COLO668 (cell line): ENCODE measurements around the gene HDAC4.

Source experiments
- DNase-seq: peaks from one replicate; lab custom pipeline; 2025; ENCODE audit not compliant: unreplicated experiment; lab: John Stamatoyannopoulos, UW

HDAC4 gene

DNA sequence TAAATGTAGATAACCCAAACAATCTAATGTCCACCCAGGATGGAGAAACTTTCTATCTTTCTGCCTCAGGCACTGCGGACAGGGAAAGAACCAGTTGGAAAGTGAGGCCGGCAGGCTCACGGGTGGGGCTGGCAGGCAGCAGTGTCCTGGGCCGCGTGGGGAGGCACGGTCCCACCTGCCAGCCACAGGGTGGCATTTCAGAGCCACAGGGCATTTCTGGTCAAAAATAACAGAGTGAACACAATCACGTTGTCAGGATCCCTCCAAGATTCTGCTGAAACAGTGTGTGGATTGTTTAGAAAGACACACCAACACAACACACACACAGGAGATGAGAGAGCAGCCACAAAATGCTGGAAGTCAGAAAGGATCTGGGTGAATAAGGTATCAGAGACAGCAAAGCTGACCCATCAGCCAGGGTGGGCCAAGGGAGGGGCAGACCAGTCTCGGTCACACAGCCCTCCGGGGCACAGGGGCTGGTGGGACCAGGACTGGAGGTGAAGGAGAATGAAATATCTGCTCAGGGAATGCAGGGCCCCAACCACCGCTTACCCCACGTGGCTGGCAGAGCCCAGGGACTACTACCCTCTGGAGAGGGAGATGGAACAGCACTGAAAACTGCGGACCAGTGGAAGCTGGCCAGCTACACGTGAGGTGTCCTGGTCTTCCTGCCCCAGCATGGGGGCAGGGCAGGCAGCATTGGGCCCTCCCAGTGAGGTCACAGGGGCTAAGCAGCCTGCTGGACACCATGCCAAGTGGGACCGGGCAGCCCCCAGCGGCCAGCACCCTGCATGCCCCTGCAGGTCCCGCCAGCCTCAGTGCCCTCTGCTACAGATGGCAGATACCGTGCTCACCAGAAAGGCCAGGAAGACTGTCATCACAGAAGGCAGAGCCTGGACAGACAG lies 173.9 kb downstream of the HDAC4 start:
- DNase-seq, result no peak

DNA sequence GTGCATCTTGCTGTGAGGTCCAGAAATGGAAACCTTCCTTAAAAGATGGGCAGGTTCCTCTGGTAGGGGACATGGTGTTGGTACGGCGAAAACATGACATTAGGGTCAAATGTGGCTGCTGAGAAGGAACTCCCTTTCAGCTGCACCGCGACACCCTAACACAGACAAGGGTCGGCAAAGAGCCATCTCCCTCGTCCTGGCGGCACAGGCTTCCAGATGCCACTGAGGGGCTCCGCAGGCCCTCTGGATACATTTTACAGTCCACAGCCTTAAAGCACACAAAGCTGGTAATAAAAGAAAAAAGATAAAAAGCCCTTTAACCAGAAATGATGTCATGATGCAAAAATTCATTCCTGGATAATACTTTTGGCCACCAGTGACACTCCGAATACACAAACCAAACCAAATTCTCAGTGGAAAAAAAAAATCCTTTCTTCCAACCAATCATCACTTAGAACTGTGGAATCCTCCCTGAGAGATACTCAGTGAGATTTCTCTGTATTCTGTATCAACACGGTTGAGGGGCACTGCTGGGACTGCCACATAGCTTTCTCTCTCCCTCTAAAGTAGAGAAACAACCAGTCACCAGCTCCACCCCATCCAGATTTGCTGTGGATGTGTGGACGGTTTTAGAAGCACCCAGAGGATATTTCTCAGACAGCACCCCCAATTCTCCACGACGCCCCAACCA lies 174.8 kb downstream of the HDAC4 start:
- no peak for DNase-seq

DNA sequence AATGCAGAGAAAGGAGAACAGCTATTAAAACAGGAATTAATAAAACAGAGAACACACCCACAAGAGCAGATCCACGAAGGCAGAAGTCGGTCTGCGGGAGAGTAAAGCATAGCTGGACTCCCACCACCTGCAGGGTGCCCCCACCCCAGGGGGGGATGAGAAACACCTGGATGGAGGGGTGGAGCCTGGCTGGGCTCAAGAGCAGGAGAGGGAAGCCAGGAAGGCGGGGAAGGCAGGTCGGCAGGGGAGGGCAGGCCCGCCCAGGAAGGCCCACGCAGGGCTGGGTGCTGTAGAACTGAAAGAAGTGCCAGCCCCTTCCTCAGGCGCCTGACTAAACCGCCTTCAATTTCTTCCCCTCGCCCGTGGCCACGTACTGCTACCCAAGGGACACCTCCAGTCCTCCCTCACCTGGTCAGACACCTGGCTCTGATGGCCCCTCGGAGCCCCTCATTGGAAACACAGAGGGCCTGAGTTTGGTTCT lies 175.4 kb downstream of the HDAC4 start:
- no peak for DNase-seq

DNA sequence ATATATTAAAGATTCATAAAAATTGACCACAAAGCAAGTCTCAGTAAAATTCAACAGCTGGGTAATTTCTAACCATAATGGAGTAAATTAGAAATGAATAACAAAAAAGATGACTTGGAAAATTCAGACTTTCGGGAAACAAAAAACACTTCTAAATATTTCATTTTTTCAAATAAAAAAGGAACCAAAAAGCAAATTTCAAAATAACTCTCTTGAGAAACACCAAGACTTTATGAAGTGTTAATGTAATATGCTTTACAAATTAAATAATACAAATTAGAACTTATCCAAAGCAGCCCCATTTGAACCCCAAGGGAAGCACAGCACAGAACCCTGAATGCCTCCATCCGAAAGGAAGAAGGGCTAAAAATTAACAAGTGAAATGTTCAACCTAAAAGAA lies 175.9 kb downstream of the HDAC4 start:
- no peak for DNase-seq

DNA sequence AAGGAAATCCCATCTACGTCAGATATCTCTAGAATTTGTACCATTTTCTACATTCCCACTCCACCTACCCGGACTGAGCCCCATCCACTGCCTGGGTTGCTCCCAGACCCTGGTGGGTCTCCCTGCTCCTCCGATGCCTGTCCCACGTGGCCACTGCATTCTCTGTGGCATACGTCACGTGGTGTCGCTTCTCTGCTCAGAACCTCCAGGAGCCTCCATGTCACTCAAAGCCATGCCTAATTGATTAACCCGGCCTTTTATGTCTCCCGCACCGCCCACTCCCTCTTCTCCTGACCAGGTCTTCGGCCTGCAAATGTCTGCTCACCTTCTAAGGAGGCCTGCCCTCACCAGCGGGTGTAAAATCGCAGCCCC lies 176.6 kb downstream of the HDAC4 start:
- no peak for DNase-seq

DNA sequence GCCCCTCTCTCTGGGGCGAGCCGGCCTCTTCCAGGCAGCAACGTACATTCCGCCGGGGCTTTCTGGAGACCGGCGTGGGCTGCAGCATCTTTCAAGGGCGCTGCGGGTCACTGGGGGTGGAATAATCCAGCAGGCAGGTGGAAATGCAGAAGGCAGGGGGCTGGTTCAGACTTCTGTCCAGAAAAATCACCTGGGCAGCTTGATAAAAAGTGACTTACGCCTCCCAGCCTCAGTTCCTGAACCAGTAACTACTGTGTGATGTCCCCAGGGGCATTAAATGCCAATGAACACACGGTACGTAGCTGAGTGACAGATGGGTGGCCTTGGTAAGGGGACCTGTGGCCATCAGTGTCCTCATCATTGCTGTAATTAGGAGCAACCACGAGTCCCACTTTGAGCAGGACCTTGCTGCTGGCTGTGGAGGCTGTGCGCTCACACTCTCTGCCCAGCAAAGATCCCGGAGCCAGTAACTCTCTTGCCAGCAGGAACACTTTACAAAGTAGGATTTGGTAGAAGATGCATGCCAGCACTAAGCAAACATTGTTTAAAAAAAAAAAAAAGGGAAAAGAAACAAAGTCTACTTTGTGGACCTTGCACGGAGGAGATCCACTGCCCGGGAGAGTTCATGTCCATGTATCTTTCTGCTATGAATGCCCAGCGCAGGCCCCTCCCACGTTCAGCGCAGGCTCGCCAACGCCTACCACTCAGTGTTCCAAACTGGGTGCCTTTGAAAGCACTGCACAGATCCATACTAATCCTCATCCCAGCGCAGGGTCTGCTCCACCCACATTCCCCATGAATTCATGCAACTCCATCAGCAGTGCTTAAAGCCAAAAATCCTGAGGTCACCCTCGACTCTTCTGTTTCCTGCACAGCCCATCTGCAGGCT lies 177.3 kb downstream of the HDAC4 start:
- no peak for DNase-seq

DNA sequence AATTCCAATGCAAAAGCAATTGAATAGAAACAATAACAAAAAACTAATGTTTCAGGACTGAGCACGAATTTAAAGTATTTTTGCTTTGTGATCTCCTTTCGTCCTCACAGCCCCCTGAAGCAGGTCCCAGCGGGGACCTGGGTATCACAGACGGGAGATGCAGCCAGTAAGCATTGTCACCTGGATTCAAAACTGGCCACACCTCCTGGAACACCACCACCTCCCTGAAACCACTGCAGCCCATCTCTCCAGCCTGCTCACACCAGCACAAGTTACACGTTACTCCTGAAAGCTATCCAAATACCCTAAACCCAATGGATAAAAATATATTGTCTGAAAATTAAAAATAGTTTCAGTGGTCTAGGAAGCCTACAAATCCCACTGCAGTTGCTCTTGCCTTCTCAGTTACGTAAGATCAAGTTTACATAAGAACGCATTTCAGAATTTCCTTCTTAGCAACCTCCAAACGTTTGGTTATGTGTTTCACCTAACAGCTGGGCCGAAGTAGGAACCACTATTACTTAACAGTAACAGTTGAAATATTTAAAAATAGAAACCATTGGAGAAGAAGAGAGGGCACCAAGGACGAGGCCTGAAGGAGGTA lies 178.0 kb downstream of the HDAC4 start:
- no peak for DNase-seq

DNA sequence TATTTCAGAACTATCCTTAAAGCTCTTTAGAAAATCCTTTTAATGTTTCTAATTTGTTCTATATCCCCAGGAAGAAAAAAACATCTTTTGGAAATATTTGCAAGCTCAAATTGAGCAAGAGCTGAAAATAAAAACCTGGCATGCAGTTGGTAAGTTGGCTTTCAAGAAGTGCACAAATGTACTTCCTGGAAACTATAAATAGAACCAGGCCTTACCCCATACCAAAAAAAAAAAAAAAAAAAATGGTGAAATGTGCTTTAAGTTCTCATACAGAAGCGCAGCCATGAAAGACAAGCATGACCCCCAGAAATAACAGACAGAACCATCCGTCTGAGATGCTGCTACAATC lies 178.5 kb downstream of the HDAC4 start:
- DNase-seq, result no peak

DNA sequence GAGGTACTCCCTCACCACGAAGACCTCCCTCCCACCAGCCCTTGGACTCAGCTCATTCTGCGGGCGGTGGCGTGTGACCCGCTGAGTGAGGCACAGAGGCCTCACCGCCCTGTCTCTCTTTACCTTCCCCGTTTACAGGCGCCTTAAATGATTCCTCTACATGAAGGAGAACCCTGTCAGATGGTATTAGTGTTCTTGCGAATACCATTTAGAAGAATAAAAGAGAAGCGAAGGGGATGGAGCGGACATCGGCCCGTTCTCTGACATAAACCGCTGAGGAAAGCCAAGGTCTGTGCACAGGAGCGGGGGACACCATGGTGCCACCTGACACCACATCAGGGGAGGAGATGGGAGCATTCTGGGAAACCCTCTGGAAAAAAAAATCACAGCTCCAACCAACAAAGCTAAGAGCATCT lies 179.8 kb downstream of the HDAC4 start:
- no peak for DNase-seq

DNA sequence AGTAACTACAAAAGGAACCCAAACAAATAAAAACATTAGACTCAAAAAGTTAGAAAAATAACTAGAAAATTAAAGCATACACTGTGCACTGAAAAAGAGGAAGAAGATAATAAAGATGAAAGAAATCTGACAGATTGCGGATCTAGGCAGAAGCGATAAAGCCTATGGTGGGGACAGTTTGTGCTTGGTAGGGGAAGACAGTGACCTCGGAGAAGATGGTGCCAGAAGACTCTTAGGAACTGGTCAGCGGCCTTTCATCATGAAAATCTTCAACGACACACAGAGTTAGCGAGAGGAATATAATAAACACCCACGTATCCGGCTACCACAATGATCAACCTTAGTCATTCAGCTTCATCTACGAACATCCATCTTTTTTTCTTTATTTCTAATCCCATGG lies 180.5 kb downstream of the HDAC4 start:
- DNase-seq, result no peak

DNA sequence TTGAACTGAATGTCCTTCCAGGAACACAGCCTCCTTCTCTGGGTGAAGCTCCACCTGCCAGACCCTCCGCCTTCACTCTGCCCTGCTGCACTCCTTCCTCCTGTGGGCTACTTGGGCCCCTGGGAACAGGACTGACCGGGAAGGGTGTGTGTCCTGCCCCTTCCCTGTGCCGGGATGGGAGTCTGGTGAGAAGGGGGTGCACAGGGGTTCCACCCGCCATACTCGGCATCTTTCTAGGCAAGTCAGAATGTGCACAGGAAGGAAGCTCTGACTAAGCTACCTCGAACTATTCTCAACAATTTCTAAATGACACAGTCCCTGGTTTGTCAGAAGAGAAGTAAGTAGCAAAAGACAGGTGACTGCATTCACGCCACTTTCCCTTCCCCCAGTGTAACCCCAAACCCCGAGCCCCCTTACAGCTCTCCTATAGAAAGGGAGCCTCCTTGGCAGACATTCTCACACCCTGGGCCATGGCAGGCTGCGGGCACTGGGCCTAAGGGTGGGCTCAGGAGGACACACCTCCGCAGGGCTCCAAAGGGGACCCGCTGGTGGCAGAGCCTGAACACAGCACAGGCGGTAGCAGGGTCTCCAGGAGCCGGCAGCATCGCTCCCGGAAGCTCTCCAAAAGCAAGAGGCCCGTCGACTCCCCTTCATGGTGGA lies 184.1 kb downstream of the HDAC4 start:
- DNase-seq, result no peak

DNA sequence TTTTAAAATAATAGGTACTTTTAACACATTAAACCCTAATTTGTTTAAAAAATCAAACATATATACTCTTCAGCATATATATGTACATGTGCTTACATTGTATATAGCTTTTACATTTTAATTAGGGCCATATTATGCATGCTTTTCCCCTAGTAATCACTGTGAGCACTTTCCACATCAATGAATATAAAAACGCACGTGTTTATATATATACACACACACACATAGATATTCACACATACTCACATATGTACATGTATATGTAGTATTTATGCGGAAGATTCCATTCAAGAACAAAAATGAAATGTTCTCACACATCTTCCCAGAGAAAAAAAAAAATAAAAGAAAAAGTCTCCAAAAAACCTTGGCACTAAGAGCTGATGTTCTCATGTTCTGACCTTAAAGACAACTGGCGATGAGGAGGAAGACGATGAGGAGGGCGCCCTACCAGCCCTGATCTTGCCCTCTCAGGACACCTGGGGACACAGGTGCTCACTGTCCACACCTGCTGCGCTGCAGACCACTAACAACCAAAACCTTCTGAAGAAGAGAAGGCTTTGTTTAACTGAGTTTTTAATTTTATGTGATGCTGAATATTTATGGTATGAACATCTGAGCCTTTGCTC lies 184.7 kb downstream of the HDAC4 start:
- no peak for DNase-seq

DNA sequence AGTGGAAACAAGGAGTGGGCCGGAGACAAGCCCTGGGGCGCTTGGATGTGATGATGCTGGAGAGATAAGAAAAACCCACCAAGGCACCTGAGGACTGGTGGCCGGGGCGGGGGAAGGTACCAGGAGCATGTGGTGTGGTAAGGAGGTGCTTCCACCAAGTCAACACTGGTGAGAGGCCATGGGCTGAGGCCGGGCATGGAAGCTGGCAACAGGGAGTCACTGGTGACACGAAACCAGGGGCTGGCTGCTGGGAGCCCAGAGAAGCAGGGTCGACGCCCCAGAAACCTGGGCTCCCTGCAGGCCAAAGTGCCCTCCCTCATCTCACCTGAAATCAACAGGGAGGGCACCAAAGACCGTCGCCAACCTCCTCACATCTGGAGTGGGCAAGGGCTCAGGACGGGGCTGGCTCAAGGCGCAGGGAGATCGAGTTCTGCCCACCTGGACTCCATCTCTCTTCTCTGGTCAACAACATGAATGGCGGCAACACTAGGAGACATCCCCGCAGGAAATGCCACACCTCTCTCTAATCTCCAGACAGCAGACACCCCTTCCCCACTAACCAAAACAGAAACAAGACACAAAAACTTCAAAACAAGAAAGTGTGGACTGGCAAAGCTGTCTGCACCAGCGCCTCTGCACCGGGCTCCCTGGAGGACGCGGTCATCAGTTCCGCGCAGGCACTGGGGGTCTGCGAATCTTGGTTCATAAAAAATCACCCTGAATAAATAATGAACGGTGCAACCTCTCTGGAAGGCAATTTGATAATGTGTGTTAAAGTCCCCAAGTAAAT lies 185.5 kb downstream of the HDAC4 start:
- DNase-seq, result no peak

DNA sequence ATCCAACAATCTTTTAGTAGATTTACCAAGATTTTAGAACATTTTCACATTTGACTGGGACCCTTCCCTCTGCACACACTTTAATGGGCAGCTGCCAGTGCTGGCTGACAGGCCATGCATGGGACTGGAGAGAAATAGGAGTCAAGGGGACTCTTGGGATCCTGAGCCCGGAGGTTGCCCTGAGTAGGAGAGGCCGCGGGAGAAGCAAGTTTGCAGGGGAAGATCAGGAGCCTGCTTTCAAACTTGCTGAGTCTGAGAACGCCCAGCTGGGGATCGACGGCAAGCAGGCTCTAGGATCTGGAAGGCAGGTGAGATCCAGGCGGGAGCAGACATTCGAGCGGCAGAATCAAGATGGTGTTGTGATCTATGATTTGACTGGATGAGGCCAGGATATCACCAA lies 186.1 kb downstream of the HDAC4 start:
- DNase-seq, result no peak

DNA sequence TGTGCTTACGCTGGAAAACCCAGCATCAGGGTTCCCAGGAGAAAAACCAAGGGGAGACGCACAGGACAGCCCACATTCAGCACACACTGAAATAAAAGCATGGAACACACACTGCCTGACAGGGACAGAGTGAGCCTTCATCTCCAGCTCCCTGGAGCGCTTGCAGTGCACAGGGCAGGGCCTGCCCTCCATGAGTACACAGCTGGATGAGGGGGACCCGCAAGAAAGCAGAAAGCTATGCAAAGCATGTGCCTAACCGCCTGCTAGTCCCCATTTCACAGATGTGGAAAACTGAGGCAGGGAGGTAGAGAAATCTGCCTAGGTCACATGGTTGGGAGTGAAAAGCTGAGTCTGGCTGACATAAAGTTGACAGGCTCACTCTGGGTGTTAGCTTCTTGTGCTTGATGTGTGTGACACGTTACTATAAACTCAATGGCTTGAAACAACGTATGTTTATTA lies 187.1 kb downstream of the HDAC4 start:
- DNase-seq, result no peak

DNA sequence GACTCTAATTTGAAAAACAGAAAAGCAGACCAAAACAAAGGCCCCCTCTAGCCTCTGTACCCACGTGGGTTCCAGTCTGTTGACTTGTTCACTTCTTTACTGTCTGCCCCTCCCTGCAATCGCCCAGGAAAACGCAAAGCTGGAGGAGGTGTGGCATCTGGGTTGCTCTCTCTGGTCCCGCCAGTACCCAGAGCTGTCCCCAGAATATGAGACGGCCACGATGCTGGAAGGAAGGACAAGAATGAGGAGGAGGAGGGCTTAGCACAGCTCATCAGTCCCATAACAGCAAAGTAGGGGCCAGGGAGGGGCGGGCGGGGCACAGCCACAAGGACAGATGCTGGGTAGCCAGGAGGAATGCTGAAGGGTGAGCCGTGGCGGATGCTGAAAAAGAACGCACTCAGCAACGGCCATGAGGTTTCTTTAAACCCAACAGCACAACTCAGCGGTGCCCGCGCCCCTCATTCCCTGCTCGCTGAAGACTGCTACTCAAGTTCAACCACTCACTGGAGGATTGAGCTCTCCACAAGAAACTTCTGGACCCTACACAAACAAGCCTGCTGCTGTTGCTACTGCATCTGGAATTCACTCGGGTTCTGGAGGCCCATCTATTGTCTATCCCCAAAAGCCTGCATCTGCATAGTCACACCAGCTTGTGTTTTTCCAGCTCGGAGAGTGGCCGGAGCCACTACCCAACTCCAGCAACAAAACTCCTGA lies 187.7 kb downstream of the HDAC4 start:
- DNase-seq, result no peak

DNA sequence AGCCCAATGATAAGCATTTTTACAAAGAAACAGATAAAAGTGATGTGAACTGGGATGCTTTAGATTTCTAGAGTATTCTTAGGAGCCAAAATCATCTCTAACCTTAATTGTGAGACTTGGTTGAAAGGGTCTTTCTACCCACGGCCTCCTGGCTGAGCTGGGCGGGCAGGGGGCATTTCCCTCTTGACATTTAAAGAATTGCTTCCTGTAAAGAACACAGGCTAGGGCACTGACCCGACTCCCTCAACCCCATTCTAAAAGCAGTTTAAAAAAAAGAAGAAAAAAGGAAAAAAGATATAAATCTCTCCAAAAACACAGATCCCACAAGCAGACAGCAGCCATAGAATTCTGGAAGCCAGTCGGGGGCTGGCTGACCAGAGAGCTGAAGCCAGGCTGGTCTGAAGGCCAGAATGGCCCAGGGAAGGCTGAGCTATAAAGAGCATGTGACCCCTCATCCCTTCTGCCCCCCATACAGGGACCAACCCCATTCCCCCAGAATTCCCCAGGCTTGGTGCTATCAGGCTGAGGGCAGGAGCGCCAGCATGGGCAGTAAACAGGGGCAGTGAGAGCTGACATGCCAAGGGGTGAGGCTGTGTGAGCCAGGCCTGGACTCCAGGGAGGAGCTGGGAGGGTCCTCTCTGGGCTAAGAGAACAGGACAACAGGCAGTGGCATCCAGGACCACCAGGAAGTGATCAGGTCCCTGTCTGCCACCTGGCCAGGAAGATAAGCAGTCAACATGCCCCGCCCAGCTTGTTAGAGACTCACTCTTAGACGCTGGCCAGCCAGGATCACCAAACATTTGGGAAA lies 188.5 kb downstream of the HDAC4 start:
- DNase-seq, result no peak
